GM19025 (cell line): Measurements from ENCODE around the gene PIK3CB.
"Not testable (repeated sequence)": the region's sequence is repeated elsewhere in the genome, so short reads cannot be mapped to it uniquely, and the experiment has no call there.

Experiments
- ATAC-seq: cut with Tn5 transposase; IDR thresholded peaks from one replicate; pipeline ENCODE4 v1.9.1; 2021; ENCODE audit warnings: mild to moderate bottlenecking, low read depth, moderate library complexity; ENCODE audit not compliant: unreplicated experiment

PIK3CB gene

DNA sequence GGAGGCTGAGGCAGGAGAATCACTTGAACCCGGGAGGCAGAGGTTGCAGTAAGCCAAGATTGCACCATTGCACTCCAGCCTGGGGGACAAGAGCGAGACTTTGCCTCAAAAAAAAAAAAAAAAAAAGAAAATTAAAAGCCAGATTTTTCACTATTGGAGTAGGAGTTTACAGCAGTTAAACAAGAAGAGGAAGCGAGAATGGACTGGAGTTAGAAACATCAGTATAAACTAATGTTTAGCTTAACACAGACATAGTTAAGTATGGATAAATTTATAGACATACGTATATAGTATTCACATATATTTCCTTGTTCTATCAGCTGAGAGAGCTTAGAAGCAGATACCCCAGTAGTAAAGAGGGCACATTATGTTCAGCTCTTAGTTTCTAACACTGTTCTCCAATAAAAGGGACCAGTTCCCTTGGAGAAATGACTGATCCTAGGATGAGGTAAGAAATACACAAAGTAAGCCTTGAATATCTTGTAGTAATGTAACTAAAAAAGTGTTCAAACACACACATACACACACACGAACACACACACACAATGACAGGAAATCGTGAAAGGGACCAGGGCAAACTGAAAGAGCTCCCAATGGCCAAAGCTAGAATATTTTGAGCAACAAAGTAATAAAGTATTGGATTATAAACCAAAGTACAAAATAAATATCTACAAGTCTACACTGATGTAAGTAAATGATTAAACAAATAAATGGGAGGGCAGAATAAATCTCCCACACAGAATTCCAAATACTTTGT is 25.1 kb downstream of the PIK3CB start:
- no peak for ATAC-seq

DNA sequence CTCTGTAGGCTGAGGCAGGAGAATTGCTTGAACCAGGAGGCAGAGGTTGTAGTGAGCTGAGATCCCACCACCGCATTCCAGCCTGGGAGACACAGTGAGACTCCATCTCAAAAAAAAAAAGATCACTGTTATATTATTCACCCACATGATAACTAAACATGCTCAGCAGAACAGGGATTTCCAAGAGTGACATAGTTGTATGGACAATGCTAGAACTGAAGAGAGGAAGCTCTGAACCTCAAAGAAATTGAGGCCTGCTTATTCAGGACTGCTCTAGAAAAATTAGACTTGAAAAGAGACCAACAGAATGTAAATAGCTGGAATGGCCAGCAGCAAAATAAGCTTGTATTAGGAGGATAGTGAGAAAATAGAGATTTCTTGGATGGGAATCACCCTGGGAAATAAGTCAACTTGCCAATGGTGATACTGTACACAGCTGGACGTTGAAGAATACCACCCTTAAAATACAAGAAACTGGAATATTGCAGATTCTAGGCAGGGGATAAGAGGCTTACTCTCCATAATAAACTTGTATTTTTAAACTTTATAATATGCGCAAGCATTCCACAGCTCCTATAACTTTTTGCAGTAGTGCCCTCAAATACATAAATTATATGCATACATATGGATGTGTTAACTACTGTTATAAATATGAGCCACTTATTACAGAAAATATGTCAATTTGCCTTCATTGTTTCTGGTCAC is 28.2 kb downstream of the PIK3CB start:
- ATAC-seq, result no peak

DNA sequence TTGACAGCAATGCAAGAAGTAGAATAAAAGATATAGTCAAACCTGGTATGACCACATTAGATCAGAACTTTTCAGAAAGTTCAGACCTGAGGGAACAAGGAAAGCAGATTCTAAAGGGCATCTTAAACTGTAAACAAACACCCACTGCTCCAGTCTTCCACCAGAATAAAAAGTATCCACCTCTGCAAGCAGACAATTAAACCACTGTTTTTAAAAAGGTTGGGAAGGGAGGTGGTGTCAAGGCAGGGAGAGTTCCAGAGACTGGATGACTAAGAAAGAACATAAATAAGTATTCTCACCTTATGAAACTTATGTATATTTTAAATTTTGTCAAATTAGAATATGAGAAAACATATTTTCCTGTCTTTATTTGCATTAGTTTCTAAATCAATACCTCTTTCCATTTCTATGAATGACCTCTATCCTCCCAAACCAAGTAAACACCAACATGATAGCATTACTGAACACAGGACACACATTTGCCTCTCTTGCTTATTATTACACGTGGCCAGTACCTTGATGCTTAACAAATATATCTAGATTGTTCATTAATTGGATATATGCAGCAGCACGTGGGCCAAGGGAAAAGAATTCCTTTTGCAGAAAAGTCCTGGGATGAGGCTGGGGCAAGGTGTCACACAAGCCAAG is 31.6 kb downstream of the PIK3CB start:
- ATAC-seq, result no peak

DNA sequence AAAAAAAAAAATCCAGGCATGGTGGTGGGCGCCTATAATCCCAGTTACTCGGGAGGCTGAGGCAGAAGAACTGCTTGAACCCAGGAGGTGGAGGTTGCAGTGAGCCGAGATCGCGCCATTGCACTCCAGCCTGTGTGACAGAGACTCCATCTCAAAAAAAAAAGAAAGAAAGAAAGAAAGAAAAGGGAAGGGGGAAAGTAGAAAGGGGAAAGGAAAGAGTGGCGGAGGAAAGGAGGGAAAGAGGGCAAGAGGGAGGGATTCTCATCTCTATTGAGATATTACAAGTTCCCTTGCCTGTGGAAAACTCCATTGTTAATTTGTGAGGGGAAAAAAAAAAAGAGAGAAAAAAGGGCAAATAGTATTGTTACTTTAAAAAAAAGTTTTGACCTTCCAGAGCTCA is 32.5 kb downstream of the PIK3CB start:
- not testable (repeated sequence) for ATAC-seq

DNA sequence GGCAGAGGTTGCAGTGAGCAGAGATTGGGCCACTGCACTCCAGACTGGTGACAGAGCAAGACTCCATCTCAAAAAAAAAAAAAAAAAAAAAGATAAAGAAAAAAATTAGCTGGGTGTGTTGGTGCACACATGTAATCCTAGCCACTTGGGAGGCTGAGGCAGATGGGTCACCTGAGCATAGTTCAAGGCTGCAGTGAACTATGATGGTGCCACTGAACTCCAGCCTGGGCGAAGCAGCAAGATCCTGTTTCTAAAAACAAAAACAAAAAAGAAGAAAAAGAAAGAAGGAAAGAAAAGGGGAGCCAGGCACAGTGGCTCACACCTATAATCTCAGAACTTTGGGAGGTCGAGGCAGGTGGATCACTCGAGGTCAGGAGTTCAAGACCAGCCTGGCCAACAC is 32.9 kb downstream of the PIK3CB start:
- no peak for ATAC-seq

DNA sequence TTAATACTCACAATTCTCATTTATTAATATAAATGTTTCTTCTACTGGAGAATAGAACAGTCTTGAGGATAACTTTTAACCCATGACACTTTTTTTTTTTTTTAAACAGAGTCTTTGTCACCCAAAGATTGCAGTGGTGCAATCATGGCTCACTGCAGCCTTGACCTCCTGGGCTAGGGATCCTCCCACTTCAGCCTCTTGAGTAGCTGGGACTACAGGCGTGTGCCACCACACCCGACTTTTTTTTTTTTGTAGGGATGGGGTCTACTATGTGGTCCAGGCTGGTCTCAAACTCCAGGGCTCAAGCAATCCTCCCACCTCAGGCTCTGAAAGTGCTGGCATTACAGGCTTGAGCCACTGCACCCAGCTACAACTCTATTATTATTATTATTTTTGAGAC is 34.5 kb downstream of the PIK3CB start:
- no peak for ATAC-seq

DNA sequence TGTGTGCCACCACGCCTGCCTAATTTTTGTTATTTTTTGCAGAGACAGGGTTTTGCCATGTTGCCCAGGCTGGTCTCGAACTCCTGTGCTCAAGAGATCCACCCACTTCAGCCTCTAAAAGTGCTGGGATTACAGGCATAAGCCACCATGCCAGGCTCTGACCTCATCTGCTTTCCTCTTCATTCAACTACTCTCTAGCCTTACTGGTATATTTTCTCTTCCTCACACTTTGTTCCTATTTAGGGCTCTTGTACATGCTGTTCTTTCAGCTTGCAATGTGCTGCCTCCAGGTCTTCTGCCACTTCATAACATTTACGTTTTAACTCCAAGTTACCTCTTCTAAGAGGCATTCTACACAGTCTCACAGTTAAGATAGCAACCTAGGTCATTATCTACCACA is 34.9 kb downstream of the PIK3CB start:
- ATAC-seq, result no peak

DNA sequence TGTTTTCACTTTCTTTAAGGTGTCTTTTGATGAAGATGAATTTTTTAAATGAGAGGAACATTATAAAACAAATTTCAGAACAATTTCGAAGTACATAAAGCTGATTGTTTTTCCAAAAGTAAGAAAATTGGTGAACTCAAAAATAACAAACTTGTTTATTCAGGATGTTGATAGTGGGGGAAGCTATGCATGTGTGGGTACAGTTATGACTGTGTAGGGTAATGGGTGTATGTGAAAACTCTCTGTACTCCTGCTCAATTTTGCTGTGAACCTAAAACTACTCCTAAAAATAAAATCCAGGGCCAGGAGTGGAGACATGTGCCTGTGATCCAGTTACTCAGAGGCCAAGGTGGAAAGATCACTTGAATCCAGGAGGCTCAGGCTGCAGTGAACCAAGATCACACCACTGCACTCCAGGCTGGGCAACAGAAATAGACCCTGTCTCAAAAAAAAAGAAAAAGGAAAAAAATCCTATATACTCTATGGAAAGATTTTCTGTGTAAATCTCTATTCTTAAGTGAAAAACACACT is 37.2 kb downstream of the PIK3CB start:
- no peak for ATAC-seq

DNA sequence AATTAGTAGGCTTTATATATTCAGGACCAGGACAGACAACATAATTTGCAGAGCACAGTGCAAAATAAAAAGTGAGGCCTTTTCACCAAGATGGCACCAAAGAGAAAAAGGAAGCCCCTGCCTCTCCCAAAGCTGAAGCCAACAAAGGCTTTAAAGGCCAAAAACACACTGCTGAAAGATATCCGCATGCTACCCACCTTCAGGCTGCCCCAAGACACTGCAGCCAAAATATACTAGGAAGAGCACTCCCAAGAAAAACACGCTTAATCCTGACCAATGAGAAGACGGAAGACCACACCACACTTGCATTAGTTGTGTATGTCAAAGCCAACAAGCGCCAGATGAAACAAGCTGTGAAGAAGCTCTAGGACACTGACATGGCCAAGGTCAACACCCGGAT is 38.0 kb downstream of the PIK3CB start:
- ATAC-seq, result no peak

DNA sequence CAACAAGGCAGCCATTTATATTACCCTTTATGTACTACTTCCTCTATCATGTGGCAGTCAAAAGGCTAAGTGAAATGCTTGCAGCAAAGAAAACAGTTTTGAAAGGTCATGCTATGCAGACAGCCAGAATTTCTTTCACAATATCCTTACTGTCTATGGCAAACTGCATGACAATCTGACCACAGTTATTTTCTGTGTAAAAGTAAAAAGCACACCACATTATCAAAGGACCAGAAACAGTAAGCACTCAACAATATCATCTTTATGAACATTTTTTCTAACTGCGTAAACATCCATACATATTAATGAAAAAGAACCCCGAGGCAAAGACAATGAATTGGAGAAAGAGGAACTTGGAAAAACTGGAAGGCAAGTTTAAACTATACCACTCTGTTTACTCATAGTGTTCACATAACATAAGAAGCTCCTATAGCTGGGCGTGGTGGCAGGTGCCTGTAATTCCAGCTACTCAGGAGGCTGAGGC is 47.9 kb downstream of the PIK3CB start:
- no peak for ATAC-seq

DNA sequence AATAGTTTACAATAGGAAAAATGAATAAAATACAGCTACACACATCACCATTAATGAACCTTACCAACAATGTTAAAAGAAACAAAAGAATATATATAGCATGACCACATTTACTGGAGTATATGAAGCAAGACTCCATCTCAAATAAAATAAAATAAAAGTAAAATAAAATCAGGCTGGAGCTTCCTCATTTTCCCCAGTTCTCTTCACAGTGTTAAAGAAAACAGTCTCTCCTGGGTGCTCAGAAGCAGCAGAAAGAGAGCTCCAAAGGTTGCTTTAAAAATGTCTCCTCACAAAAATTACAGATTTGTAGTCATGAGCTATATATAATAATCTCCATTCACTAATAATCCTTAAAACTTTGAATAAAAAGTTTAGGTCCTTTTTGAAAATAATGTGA is 48.8 kb downstream of the PIK3CB start:
- no peak for ATAC-seq

DNA sequence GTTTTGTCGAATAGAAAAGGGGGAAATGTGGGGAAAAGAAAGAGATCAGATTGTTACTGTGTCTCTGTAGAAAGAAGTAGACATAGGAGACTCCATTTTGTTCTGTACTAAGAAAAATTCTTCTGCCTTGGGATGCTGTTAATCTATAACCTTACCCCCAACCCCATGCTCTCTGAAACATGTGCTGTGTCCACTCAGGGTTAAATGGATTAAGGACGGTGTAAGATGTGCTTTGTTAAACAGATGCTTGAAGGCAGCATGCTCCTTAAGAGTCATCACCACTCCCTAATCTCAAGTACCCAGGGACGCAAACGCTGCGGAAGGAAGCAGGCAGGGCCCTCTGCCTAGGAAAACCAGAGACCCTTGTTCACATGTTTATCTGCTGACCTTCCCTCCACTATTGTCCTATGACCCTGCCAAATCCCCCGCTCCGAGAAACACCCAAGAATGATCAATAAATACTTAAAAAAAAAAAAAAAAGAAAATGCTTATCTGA is 49.3 kb downstream of the PIK3CB start:
- ATAC-seq, result not testable (repeated sequence)

DNA sequence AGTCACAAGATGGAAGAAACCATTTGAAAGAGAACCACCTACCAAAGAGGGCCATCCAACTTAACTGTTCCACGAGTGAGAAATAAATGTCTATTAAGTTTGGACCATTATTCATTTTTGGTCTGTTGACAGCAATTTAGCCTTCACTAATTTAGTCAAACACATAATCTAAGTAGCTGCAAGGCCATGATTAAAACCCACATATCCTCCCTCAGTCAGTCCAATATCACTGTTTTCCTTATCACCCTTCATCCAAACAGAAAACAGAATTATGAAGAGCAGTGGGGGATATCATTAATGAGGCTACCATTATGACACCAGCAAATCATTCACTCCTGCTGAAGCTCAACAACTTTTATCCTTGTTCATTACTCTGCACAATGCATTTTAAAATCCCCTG is 52.0 kb downstream of the PIK3CB start:
- ATAC-seq, result no peak

DNA sequence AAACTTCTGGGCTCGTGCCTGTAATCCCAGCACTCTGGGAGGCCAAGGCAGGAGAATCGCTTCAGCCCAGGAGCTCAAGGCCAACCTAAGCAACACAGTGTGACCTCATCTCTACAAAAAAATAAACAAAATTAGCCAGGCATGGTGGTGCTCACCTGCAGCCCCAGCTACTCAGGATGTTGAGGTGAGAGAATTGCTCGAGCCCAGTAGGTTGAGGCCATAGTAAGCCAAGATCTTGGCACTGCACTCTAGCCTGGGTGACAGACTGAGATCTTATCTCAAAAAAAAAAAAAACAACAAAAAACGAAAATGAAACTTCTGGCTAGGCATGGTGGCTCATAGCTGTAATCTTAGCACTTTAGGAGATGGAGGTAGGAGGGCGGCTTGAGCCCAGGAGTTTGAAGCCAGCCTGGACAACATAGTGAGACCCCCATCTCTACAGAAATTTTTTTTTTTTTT is 53.7 kb downstream of the PIK3CB start:
- peak; percentile 39 for ATAC-seq

DNA sequence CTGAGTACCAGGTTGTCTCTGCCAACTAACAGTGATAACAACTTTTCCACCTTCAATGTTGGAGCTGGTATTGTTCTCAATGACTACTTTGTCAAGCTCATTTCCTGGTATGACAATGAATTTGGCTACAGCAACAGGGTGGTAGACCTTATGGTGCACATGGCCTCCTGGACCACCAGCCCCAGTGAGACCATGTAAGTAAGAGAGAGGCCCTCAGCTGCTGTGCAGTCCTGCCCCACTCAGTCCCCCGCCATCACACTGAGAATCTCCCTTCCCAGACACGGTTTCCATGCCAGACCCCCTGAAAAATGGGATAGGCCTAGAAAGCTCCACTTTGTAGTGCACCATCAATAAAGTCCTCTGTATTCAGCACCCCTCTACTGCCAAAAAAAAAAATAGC is 56.1 kb downstream of the PIK3CB start:
- ATAC-seq, result no peak

DNA sequence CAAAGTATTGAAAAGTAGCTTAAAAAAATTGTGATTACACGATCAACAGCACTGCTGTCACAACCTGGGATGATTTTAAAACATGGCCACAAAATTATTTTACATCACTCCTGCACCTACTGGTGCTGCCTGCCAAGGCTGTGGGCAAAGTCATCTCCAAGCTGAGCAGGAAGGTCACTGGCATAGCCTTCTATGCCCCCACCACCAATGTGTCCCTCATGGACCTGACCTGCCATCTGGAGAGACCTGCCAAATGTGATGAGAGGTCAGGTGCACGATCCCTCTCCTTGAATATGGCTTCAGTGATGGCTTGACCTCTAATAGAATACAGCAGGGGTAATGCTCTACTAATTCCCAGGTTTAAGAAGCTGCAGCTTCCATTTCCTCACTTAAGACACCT is 57.8 kb downstream of the PIK3CB start:
- no peak for ATAC-seq

DNA sequence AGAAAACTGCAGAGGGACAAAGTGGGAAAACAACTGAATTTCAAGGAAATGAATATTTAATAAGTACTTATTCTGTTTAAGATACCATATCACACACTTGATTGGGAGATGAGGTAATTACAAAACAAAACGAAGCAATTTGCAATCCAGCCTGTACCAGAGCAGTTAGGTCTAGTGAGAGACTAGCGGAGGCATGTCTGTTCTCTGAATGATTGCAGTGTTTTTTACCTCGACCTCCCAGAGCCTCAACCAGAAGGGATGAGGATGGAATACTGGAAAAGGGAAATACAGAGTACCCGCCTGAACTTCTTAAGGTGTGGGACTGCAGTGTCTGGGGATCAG is 59.5 kb downstream of the PIK3CB start:
- no peak for ATAC-seq

DNA sequence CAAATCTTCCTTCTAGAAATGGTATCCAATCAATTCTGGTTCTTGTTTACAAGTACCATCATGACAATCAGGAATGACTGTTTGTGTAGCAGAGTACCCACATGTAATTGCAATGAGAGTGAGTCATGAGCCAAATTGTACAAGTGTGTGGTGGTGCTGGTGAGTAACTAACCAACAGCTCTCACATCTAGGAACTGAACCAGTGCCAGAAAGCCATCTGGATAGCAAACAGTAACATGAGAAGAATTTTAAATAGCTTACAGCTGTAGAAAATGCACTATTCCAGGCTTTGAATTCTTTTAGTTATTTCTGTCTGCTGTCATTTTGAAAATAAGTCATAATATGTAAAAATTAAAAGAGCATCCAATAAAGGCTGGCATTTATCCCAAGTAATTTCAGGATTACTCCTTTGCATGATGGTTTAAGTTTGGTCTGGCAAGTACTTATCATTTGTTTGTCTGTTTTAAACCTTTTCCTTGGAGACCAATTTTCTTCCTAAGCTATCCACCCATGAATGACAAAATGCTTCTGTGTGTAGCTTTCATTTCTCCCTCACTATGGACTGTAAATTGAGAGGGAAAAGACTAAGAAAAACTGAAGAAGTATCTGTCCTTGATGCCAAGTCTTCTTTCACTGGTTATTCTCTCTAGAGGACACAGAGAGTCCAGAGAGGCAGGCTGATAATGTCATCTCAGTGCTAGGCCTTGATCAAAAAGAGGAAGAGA is 60.0 kb downstream of the PIK3CB start:
- ATAC-seq, result no peak

DNA sequence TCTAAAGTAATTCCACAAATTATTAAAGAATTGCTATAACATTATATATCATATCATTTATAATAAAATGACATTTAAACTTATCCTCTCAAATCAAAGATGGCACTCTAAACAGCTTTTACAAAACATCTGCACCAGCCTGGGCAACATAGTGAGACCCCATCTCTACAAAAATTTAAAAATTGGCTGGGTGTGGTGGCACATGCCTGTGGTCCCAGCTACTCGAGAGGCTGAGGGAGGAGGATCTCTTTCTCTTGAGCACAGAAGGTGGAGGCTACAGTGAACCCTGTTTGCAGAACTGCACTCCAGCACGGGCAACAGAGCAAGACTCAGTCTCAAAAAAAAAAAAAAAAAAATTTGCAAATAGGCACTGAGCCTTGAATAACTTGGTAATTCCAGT is 63.1 kb downstream of the PIK3CB start:
- no peak for ATAC-seq

DNA sequence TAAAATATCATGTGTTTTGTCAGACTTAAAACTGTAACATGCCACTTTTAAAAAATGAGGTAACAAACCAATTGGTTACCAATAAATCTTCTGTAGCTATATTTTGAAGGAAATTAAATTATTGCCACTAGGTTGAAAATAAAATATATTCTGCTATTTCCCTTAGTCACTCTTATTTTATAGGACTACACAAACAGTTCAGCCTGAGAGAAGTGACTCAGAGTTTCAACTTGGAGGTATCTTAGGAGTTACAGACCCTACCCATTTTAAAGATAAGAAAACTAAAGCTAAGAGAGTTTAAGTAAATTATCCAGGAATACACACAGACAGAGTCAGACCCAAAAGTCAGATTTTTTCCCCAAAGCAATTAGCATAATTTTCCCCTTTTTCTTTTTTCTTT is 65.1 kb downstream of the PIK3CB start:
- ATAC-seq, result no peak

DNA sequence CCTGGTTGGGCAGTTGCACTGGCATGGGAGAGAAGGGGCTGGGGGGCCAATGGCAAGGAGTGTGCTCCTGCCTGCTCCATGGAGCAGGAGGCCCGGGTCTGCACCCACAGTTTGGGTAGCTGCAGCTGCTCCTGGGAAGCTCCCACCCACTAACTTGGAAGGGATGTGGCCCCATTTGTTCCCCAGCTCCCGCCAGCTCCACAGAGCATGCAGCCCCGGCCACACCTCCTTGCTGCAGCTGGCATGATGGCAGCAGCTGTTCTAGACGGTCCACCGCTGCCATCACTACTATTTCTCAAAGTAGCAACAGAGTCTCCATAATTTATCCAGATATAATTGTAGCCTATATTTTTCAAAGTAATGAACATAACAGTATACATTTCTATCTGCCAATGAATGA is 65.8 kb downstream of the PIK3CB start:
- no peak for ATAC-seq
